OCI-LY3 (cell line): ENCODE results near the gene SLC13A2.

Experiments used
- H2AFZ ChIP-seq: fragments of 200-600, 300-600 bp; shearing (Covaris generic); 2 replicates; pipeline ENCODE4 v1.6.0; 2014; ENCODE audit warnings: antibody characterized with exemption, low read depth, low read length
- H3K27ac ChIP-seq: fragments of 200-600, 300-600 bp; sonication (generic); 2 replicates; pipeline ENCODE4 v1.5.1; 2014; ENCODE audit warnings: mild to moderate bottlenecking, low read length, moderate library complexity, mixed read lengths
- H3K27me3 ChIP-seq: fragments of 200-600, 300-600 bp; sonication (generic); 2 replicates; pipeline ENCODE4 v1.6.1; 2014; ENCODE audit warnings: low read depth, low read length, mixed read lengths
- H3K36me3 ChIP-seq: fragments of 200-600, 300-600 bp; sonication (generic); replicated peaks from 2 replicates; pipeline ENCODE3; 2014; ENCODE audit warnings: low read depth, low read length, mixed read lengths
- H3K4me1 ChIP-seq: fragments of 300-600, 200-600 bp; sonication (generic); 2 replicates; pipeline ENCODE4 v1.6.1; 2014; ENCODE audit warnings: low read length, mixed read lengths
- H3K4me2 ChIP-seq: fragments of 200-600, 300-600 bp; sonication (generic); 2 replicates; pipeline ENCODE4 v1.6.1; 2014; ENCODE audit warnings: low read length, mixed read lengths
- H3K4me3 ChIP-seq: fragments of 300-600, 200-600 bp; sonication (generic); 2 replicates; pipeline ENCODE4 v1.5.1; 2014; ENCODE audit warnings: antibody characterized with exemption, mild to moderate bottlenecking, low read length, moderate library complexity
- H3K79me2 ChIP-seq: fragments of 300-600, 200-600 bp; shearing (Covaris generic); 2 replicates; pipeline ENCODE4 v1.6.1; 2014; ENCODE audit warnings: mild to moderate bottlenecking, low read length, mixed read lengths
- H3K9ac ChIP-seq: fragments of 300-600, 200-600 bp; shearing (Covaris generic); 2 replicates; pipeline ENCODE4 v1.6.0; 2014; ENCODE audit warnings: mild to moderate bottlenecking, low read length, moderate library complexity
- H3K9me3 ChIP-seq: fragments of 200-600, 300-600 bp; shearing (Covaris generic); 2 replicates; pipeline ENCODE4 v1.6.1; 2014; ENCODE audit warnings: low read length, mixed read lengths; ENCODE audit not compliant: insufficient read depth
- H4K20me1 ChIP-seq: fragments of 200-600, 300-600 bp; sonication (generic); 2 replicates; pipeline ENCODE4 v1.6.1; 2016; ENCODE audit warnings: low read length, mixed read lengths; ENCODE audit not compliant: insufficient read depth
- EZH2phosphoT487 ChIP-seq: fragments of 200-600 bp; shearing (Covaris generic); IDR thresholded peaks from 2 replicates; pipeline ENCODE4 v1.6.1; 2018; ENCODE audit warnings: antibody characterized with exemption, mixed run types, low read depth
- TF ChIP-seq, protein P1 (sequence below): fragments of 200-600, 300-600 bp; sonication (generic); IDR thresholded peaks from 2 replicates; pipeline ENCODE4 v1.5.1; 2014; ENCODE audit warnings: antibody characterized with exemption, low read length, low read depth

The SLC13A2 gene

DNA sequence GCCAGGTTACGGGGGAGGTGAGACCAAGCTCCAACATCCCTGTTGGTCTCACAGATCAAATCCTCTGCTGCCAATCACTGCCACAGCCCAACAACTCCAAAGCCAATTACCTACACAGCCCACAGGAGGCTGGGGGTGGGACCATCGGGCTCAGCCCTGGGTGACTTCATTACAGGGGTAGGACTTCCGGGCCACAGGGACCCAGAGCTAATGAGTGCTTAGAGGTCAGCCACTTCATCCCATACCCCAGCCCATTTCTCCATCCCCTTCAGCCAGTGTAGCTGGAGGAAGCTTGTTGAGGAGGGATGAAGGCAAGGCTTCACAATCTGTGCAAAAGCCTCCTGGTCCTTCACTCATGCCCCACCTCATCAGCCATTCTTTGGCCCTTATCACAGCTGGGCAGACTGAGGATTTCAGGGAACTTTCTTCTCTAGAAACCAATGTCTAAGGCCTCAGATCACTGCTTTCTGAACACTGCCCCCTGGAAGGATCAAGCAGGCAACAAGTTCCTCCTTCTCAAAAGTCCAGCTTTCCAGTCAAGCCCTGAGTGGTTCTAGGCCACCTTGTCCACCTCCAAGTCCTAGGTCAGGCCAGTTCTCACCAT, 38.5 kb downstream of the SLC13A2 start:
- no peak overlapping the region for H3K27ac ChIP-seq

GRCh38 chr17:28513476-28513875, 40.0 kb downstream of the SLC13A2 start:
- Histone ChIP-seq H3K27ac (no peak overlapping the region), H3K9me3 (peaks cover 5% of the 10 kb centered on the region), H4K20me1 (no peaks in the 10 kb centered on the region), H3K27me3 (peaks cover 19% of the 10 kb centered on the region), H3K36me3 (no peaks in the 10 kb centered on the region), H3K79me2 (no peaks in the 10 kb centered on the region), H3K4me3 (no peak overlapping the region), H3K9ac (no peak overlapping the region), H3K4me1 (peaks cover 24% of the 10 kb centered on the region), H2AFZ (no peak overlapping the region), H3K4me2 (no peak overlapping the region)
- TF ChIP-seq, protein P1, sequence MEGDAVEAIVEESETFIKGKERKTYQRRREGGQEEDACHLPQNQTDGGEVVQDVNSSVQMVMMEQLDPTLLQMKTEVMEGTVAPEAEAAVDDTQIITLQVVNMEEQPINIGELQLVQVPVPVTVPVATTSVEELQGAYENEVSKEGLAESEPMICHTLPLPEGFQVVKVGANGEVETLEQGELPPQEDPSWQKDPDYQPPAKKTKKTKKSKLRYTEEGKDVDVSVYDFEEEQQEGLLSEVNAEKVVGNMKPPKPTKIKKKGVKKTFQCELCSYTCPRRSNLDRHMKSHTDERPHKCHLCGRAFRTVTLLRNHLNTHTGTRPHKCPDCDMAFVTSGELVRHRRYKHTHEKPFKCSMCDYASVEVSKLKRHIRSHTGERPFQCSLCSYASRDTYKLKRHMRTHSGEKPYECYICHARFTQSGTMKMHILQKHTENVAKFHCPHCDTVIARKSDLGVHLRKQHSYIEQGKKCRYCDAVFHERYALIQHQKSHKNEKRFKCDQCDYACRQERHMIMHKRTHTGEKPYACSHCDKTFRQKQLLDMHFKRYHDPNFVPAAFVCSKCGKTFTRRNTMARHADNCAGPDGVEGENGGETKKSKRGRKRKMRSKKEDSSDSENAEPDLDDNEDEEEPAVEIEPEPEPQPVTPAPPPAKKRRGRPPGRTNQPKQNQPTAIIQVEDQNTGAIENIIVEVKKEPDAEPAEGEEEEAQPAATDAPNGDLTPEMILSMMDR = no peak
- TF ChIP-seq EZH2phosphoT487 = no peak

More for the DNA sequence above, 38.5 kb downstream of the SLC13A2 start:
- no peaks in the 10 kb centered on the region for H4K20me1 ChIP-seq
- no peak overlapping the region for H3K9ac ChIP-seq
- H3K27me3 ChIP-seq = peaks cover 21% of the 10 kb centered on the region
- H2AFZ ChIP-seq = no peak overlapping the region
- TF ChIP-seq, protein P1 = 0 out of 2 replicates have a peak, but pooled peaks have one; percentile 9
- TF ChIP-seq EZH2phosphoT487 = no peak
- H3K36me3 ChIP-seq = no peaks in the 10 kb centered on the region
- no peaks in the 10 kb centered on the region for H3K79me2 ChIP-seq
- H3K9me3 ChIP-seq = peaks cover 5% of the 10 kb centered on the region
- no peak overlapping the region for H3K4me2 ChIP-seq
- no peak overlapping the region for H3K4me3 ChIP-seq
- peaks cover 23% of the 10 kb centered on the region for H3K4me1 ChIP-seq

DNA sequence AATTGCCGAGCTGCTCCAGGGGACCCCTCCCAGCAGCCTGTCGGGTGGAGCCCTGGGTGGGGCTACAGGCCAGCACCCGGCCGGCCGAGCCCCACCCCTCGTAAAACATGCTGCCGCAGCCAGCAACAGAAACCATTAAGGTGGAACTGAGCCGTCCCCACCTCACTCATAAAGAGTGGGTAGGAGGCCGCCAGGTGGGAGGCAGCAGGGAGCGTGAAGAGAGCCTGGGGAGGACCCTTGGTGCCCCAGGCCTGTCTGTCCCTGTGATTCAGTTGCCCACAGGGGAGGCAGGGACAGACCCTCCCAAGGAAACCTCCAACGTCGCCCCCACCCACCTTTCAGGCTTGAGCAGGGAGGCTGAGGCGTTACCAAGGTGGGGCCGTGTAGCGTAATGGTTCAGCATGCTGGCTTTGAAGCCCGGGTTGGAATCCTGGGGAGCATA, 41.1 kb downstream of the SLC13A2 start:
- Histone ChIP-seq H3K36me3 (no peaks in the 10 kb centered on the region), H3K4me3 (no peak overlapping the region), H3K9ac (no peak overlapping the region), H3K79me2 (no peaks in the 10 kb centered on the region), H2AFZ (no peak overlapping the region), H3K9me3 (peaks cover 5% of the 10 kb centered on the region), H3K27me3 (peaks cover 17% of the 10 kb centered on the region), H4K20me1 (no peaks in the 10 kb centered on the region), H3K27ac (no peak overlapping the region), H3K4me2 (peak overlapping the region; percentile 25), H3K4me1 (peaks cover 36% of the 10 kb centered on the region)
- TF ChIP-seq EZH2phosphoT487 = no peak
- TF ChIP-seq, protein P1 = no peak

GRCh38 chr17:28515518-28515917, 42.1 kb downstream of the SLC13A2 start:
- no peaks in the 10 kb centered on the region for H3K79me2 ChIP-seq
- no peak overlapping the region for H3K4me3 ChIP-seq
- H3K36me3 ChIP-seq = no peaks in the 10 kb centered on the region
- H3K9me3 ChIP-seq = peaks cover 5% of the 10 kb centered on the region
- H2AFZ ChIP-seq = no peak overlapping the region
- H4K20me1 ChIP-seq = no peaks in the 10 kb centered on the region
- no peak overlapping the region for H3K9ac ChIP-seq
- no peak overlapping the region for H3K27ac ChIP-seq
- TF ChIP-seq, protein P1 = no peak
- peaks cover 36% of the 10 kb centered on the region for H3K4me1 ChIP-seq
- H3K4me2 ChIP-seq = no peak overlapping the region
- H3K27me3 ChIP-seq = peaks cover 17% of the 10 kb centered on the region
